ENCODE data around the gene CCDC90B. TPM values are rescaled to one million over a fixed set of nuclear protein-coding genes. Genes with fewer than 3 reads are reported as not detected.

Gene CCDC90B
- total RNA-seq, 1 donor: 78.0 TPM

- DNase-seq (ENCODE audit: low read depth): no peak
- no peak overlapping the region for H3K4me3 ChIP-seq (ENCODE audit: low read depth, low read length)
- no peak for TF ChIP-seq CTCF (IDR thresholded peaks at IDR 0.05; ENCODE audit: insufficient read depth, low read length)
Observed at GRCh38 chr11:83252941-83253340, 33.2 kb downstream of the CCDC90B start.

- TF ChIP-seq CTCF (IDR thresholded peaks at IDR 0.05; ENCODE audit: insufficient read depth, low read length): no peak
- H3K4me3 ChIP-seq (ENCODE audit: low read depth, low read length): no peak overlapping the region
- DNase-seq (ENCODE audit: low read depth): no peak
Observed at GRCh38 chr11:83252266-83252665, 33.9 kb downstream of the CCDC90B start.

GRCh38 chr11:83249972-83250593 lies 36.1 kb downstream of the CCDC90B start:
- peak; percentile 78 for TF ChIP-seq CTCF (IDR thresholded peaks at IDR 0.05; ENCODE audit: insufficient read depth, low read length)
- H3K4me3 ChIP-seq (ENCODE audit: low read depth, low read length): no peak overlapping the region
- peak; percentile 74 for DNase-seq (ENCODE audit: low read depth)

GRCh38 chr11:83249445-83249844 lies 36.7 kb downstream of the CCDC90B start:
- TF ChIP-seq CTCF (IDR thresholded peaks at IDR 0.05; ENCODE audit: insufficient read depth, low read length): no peak
- DNase-seq (ENCODE audit: low read depth): no peak
- H3K4me3 ChIP-seq (ENCODE audit: low read depth, low read length): no peak overlapping the region

GRCh38 chr11:83241291-83241946 lies 44.7 kb downstream of the CCDC90B start:
- DNase-seq (ENCODE audit: low read depth): peak; percentile 67
- peak; percentile 57 for TF ChIP-seq CTCF (IDR thresholded peaks at IDR 0.05; ENCODE audit: insufficient read depth, low read length)
- H3K4me3 ChIP-seq (ENCODE audit: low read depth, low read length): no peak overlapping the region

GRCh38 chr11:83238111-83238510 lies 48.1 kb downstream of the CCDC90B start:
- H3K4me3 ChIP-seq (ENCODE audit: low read depth, low read length): no peak overlapping the region
- no peak for TF ChIP-seq CTCF (IDR thresholded peaks at IDR 0.05; ENCODE audit: insufficient read depth, low read length)
- peak; percentile 16 for DNase-seq (ENCODE audit: low read depth)
